NCI-H510A (cell line): ENCODE results near the gene BTN2A1.
"Not testable (repeated sequence)": the region's sequence is repeated elsewhere in the genome, so short reads cannot be mapped to it uniquely, and the experiment has no call there.

ENCODE experiments used
- DNase-seq: peaks from one replicate; lab custom pipeline; 2025; lab: John Stamatoyannopoulos, UW

The BTN2A1 gene

DNA sequence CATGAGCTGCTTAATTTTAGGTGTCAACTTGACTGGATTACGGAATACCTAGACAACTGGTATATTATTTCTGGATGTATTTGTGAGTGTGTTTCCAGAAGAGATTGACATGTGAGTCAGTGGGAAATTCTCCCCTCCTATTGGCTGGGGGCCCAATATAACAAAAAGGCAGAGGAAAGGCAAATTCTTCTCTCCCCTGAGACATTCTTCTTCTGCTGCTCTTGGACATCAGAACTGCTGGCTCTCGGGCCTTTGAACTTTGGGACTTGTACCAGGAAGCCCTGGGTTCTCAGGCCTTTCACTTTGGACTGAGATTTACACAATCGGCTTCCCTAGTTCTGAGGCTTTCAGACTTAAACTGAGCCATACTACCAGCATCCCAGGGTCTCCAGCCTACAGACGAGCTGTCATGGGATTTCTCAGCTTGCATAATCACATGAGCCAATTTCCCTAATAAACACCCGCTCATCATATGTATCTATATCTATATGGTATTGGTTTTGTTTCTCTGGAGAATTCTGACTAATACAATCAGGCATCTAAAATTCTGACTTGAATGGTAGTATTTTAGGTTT, 25.0 kb upstream of the BTN2A1 start:
- DNase-seq: no peak

DNA sequence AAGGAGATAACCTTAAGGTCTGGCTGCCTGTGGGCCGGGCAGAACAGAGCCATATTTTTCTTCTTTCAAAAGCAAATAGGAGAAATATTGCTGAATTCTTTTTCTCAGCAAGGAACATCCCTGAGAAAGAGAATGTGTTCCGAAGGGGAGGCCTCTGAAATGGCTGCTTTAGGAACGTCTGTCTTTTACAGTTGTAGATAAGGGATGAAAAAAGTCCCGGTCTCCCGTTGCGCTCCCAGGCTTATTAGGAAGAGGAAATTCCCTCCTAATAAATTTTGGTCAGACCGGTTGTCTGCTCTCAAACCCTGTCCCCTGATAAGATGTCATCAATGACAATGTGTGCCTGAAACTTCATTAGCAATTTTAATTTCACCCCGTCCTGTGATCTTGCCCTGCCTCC, 24.1 kb upstream of the BTN2A1 start:
- not testable (repeated sequence) for DNase-seq

DNA sequence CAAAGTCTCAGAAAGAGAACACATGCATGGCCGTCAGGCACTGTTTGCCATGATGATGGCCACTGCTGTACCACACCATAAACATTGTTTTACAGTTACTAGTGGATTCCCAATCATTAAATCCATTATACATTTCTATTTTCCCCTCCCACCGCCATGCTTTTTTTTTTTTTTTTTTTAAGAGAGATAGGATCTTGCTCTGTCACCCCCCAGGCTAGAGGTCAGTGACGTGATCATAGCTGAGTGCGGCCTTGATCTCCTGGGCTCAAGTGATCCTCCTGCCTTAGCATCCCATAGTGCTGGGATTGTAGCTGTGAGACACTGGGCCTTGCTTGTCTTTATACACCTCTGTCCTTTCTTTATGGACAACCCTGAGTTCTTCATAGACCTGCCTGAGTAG, 21.7 kb upstream of the BTN2A1 start:
- no peak for DNase-seq

DNA sequence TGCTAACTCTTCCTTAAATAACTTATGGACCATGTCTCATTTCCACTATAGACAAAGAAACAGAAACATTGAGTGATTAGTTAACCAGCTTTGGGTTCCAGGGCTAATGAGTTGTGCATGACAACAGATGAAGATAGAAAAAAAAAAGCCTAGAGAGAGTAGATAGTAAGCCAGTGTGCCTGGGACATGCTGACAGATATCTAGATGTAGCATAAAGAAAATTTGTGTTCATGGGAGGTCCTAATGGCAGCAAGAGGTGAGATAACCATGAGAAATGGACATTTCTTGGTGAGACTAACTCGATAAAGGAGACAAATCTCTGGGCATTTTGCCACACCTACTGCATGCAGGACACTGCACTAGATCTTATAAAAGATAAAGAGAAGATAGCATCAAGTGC, 20.2 kb upstream of the BTN2A1 start:
- DNase-seq: no peak

DNA sequence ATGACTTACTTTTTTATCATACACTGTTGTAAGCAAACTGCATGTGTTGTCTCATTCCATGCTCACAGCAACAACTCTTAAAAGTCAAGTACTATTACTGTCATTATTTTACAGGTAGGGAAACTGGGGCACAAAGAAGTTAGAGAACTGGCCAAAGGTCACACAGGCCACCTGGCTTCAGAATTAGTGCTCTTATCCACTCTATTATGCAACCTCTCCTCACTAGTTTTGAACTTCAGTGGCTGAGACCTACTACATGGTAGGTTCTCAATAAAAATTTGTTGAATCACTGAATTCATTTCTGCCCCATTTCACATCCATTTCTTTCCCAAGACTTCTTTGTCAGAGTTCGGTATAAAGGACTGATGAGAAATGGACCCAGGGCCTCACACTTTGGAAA, 19.8 kb upstream of the BTN2A1 start:
- no peak for DNase-seq

DNA sequence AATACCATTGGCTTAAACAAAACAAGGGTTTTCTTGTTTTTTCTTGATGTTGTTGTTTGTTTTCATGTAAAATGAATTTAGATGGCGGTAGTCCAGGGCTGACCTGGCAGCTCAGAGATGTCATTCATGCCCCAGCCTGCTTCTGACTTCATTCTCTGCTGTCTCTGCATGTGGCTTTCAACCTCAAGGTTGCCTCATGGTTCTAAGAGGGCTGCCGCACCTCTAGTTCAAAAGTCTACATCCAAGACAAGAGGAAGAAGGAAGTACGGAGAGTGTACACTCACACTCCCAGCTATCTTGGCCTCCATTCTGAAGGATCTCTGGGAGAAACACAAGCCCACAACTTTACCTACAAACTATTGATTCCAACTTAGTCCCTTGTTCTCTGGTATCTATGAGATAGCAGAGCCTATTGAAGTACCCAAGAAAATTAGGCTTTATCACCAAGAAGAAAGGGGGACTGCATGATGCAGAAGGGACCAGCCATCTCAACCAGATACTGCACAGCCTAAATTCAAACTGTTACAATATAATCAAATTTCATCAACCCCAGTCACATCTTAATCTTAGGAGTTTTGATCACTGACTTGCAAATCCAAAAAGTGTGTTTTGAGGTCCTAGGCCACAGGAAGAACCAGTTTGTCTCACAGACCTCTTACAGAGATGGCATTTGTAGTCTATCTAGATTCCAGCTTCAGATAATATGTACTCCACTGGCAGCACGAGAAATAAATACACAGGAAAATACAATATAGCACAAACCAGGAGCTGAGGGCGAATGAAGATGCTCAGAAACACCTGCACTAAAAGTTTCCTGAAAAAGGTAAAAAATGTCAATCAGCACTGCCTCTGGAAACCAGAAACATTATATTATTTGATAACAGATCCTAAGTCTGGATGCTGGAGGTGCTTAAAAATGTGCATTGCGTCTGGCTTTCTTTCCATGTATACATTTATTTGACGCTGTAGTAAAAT, 18.3 kb upstream of the BTN2A1 start:
- DNase-seq: no peak

DNA sequence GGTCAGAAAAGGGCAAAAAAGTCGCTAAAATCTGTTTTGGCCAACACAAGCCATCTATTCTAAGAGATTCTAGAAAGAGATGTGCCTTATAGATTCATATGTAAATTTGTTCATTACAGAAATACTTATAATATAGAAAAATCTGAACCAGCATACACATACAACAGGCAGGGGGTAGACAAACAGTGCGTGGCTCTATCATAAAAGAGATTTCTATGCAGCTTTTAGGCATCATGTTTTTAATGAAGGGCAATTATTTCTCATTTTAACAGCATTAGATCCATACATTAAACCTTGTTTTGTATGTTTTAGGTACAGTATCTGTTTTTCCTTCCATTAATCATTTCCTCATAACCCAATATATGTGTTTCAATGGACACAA, 16.8 kb upstream of the BTN2A1 start:
- DNase-seq: no peak

DNA sequence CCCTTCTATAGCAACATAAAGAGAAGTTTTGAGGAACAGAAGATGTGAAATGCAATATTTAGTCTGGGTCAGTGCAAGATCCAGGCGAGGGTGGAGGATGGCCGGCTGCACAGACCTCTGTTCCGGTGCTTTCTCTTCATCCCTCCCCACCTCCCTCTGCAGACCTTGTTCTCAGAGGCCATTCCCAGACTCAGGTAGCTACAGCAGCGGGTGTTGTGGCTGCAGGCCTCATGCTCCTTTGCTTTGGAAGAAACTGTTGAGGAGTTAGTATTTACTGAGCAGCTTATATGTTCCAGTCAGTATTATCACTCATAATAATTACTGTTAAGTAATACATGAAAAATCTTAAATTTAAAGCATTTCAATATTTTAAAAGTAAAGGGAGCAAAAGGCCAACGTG, 15.8 kb upstream of the BTN2A1 start:
- DNase-seq: no peak

DNA sequence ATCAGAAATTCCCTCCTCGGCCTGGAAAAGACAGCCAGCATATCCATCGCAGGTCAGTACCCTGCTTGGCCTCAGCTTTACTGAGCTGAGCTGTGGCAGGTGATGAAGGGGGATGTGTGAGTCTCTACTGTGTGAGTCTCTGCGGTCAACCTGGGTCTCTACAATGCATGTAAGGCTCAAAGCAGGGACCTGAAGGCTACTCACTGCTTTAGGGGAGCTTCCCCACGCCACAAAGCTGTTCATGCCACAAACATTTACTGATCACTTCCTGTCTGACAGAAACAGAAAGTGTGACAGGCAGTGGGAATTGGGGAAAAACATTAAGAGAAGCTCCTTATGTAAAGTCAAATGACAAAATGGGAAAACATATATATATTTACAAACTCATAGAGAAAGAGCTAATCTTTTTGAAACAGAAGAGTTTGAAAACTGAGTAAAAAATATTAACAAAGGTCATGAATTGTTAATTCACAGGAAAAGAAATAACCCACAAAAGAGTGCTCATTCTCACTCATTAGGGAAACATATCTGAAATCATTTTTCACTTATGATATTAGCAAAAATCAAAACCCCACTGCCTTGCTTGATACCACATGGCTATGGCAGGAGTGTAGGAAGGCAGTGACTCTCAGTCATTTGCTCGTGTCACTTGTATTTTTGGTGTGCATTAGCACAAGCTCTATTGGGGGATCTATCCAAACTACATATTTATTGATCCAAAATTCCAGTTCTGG, 11.7 kb upstream of the BTN2A1 start:
- DNase-seq: no peak

DNA sequence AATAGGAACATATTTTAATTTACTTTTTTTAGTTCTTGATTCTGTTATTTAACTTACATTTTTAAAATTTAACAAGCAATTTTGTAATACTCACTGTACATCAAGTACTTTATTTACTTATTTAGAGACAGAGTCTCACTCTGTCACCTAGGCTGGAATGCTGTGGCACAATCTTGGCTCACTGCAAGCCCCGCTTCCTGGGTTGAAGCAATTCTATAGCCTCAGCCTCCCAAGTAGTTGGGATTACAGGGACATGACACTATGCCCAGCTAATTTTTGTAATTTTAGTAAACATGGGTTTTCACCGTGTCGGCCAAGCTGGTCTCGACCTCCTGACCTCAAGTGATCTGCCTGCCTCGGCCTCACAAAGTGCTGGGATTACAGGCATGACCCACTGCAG, 10.5 kb upstream of the BTN2A1 start:
- no peak for DNase-seq

DNA sequence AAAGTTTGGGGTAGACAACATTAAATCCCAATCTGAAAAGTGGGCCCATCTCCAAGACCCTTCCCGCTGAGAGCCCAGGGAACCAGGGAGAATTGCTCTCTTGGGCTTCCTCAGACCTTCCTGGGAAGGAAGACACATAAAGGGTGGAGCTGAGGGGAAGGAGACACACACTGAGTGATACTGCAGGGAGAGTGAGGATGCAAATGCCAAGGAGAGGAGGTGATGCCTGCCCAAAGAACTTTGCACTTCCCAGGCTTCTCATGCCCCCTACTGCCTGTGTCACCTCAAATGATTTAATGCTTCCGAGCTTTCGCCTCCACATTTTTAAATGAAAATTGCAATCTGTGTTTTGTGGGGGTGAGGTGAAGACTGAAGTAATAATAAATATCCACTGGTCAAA, 7.5 kb upstream of the BTN2A1 start:
- DNase-seq: no peak

DNA sequence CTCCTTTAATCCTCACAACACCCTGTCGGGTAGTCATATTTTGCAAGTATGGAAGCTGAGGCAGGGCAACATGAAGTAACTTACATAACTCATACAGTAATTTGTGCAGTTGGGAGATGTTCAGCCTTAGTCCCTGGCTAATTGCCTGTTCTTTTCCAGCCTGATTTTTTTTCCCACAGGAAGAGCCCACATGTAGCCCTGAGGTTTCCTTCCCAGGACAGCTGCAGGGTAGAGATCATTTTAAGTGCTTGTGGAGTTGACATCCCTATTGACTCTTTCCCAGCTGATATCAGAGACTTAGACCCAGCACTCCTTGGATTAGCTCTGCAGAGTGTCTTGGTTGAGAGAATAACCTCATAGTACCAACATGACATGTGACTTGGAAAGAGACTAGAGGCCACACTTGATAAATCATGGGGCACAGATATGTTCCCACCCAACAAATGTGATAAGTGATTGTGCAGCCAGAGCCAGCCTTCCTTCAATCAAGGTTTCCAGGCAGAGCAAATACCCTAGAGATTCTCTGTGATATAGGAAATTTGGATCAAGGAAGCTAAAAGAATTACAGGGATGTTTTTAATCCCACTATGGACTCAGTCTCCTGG, 5.0 kb upstream of the BTN2A1 start:
- no peak for DNase-seq

DNA sequence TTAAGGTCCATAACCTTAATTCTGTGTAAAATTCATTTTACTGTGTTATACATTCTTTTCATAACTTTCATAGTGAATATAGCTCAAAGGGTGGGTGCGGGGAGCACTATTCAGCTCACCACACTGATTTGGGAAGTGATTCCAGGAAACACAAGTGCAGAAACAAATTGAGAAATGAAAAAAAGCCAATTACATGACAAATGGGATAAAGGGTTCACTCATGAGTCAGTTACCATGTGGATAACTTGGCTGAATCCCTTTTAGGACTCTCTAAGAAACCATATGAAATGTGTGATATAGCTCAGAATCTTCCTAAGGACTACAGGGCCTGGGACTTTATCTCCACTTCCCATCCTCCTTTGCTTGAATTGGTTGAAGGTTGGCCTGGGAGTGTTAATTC, 3.1 kb upstream of the BTN2A1 start:
- DNase-seq: no peak

DNA sequence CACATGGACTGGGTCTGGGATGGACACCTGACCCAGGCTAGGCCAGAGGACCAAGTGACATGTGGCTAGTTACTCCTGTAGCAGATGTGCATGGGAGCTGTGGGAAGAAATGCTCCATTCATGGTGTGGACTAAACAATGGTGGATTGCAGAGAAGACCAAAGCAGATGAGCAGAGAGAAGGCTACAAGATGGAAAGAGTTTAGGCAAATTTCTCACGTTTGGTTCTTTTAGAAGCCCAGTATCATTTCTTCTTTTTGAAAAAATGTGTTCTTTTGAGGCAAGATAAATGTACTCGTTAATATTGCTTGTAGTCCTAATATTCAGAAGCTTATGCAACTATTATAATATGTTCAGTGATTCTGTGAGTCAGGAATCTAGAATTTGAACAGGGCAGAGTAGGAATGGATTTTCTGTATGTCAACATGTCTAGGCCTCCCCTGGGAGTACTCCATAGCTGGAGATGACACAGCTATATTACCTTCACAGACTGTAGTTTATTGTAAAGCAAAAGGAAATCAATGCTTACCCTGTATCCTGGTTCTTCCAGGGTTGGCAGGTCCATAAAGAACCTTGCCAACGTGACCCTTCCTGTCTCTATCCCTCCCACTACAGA, 2.3 kb upstream of the BTN2A1 start:
- DNase-seq: no peak

DNA sequence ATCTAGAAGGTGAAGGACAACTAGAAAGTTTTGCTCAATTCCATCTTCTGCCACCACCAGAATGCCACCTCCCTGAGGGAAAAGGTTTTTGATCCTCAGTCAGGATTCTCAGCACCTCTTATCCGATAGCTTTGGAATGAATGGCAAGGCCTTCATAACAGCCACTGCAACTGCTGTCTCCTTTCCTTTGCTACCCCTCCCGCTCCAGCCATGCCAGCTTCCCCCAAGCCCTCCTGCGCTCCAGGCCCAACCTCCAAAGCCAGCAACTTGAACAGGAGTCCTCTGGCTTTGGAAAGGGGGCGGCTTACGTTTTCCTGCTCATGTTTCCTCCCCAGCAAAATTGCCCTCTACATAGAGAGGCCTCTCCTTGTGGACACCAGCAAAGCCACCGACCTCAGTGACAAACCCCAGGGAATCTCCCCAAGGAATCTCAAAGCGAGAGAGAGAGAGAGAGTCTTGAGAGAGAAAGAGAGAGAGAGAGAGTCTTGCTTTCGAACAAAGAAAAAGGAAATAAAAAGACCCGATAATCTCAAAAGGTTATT, 420 bp upstream of the BTN2A1 start:
- peak; percentile 18 for DNase-seq

DNA sequence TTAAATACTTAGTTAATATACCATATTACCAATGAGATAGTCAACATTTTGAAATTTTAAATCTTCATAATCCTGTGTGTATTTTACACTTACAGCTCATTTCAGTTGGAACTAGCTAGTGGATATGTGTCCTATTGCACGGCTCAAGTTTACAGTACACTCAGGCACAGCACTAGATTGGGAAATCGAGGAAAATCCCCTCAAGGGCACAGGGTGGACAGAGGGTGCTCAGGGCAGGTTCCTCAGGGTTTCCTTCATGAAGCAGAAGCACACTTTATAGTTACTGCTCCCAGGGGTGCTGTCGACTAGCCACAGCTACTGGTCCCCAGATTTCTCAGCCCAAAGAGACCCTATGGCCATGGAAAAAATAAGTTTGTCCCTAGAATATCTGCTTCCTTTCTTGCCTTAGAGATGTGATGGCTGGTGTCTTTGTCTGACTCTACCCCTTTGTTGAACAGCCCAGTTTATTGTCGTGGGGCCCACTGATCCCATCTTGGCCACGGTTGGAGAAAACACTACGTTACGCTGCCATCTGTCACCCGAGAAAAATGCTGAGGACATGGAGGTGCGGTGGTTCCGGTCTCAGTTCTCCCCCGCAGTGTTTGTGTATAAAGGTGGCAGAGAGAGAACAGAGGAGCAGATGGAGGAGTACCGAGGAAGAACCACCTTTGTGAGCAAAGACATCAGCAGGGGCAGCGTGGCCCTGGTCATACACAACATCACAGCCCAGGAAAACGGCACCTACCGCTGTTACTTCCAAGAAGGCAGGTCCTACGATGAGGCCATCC, 1.5 kb downstream of the BTN2A1 start:
- no peak for DNase-seq

DNA sequence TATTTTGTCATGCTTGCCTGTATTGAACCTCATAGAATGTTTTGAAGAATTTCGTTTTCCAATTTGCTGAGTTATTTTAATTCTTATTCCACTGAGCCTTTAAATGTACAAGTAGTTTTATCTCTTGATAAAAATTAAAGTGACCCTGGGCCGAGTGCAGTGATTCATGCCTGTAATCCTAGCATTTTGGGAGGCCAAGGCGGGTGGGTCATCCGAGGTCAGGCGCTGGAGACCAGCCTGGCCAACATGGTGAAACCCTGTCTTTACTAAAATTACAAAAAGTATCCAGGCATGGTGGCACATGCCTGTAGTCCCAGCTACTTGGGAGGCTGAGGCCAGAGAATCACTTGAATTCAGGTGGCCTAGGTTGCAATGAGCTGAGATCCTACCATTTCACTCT, 3.6 kb downstream of the BTN2A1 start:
- not testable (repeated sequence) for DNase-seq

DNA sequence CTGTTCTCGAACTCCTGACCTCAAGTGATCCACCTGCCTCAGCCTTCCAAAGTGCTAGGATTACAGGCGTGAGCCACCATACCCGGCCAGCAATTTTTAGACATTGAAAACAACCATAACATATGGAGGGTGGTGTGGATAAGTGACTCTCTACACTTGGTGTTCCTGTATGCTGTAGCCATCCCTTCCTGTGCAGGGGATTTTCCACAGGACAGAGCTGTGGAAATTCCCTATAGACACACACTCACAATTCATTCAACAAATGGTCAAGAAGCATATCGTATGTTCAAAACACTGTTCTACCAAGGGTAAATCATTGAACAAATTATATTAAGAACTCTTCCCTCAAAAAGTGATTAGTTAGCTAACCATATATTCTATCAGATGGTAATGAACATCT, 6.3 kb downstream of the BTN2A1 start:
- no peak for DNase-seq

DNA sequence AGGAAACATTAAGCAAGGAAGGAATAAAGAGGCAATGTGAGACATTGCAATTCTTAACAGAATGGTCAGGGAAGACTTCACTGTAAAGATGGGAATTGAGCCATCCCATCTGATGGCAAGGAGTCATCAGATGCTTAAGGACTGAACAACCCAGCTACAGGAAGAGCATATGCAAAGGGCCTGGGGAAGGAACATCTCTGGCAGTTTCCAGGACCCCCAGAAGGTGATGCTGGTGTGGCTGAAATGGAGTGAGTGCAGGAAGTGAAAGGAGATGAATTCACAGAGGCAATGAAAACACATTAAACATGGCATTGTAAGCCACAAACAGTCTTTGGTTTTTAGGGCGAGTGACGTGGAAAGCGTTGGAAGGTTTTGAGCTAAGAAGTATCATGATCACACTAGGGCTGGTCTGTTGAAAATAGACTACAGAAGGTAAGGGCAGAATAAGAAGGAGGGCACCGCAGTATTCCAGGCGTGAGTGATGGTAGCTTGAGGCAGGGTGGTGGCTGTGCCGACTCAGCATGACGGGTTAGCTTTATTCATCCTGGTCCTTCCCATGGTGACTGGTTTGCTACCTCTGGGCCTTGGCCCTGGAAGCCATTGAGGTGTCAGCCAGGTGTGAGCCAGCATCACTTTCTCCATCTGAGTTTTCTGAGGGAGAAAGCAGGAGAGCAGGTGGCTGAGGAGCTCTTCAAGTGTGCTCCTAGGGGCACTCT, 6.8 kb downstream of the BTN2A1 start:
- no peak for DNase-seq

DNA sequence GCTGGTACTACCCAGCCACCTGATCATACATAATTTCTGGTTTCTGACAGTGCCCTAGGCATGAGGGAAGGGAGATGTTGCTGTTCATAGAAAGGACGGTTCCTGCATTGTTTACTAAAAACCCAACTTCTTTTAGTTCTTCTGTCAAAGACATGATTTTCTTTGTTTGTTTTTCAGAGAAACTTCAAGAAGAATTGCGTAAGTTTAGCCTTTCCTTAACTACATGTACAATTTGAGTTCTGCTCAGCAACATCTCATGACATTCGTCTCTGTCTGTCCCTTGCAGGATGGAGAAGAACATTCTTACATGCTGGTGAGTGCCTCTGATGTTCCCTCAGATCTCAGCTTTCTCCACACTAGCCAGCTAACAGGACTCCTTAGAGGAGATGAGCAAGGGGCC, 8.0 kb downstream of the BTN2A1 start:
- no peak for DNase-seq
